Measurements from ENCODE around the gene SPTAN1.

DNA sequence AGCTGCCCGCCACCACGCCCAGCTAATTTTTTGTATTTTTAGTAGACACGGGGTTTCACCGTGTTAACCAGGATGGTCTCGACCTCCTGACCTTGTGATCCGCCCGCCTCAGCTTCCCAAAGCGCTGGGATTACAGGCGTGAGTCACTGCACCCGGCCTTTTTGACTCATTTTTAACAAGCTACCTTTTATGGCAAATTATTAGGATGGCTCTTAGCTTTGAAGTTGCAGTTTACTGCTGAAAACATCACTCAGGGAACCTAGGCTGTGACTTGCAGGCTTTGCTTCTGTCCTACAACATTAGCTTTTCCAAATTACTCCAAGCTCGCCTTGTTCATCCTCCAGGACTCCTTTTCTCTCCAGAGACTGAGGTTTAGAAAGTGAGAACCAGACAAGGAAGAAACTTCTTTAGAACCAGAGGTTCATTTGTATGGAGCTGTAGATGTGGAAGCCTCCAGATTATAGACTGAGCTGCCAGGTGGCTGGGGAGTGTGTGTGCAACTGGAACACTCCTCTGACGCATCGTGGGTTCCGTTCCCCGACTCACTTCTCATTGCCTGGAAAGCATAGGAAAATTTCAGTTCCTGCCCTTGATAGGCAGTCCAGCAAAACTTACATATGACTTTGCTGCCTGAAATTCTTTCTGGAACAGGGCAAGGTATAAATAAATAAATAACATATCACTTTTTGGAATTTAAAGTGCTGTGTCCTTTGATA, 23.8 kb upstream of the SPTAN1 start:
- TF ChIP-seq, protein P1, sequence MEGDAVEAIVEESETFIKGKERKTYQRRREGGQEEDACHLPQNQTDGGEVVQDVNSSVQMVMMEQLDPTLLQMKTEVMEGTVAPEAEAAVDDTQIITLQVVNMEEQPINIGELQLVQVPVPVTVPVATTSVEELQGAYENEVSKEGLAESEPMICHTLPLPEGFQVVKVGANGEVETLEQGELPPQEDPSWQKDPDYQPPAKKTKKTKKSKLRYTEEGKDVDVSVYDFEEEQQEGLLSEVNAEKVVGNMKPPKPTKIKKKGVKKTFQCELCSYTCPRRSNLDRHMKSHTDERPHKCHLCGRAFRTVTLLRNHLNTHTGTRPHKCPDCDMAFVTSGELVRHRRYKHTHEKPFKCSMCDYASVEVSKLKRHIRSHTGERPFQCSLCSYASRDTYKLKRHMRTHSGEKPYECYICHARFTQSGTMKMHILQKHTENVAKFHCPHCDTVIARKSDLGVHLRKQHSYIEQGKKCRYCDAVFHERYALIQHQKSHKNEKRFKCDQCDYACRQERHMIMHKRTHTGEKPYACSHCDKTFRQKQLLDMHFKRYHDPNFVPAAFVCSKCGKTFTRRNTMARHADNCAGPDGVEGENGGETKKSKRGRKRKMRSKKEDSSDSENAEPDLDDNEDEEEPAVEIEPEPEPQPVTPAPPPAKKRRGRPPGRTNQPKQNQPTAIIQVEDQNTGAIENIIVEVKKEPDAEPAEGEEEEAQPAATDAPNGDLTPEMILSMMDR (IDR thresholded peaks at IDR 0.05), result no peak
- no peak for TF ChIP-seq POLR2A (IDR thresholded peaks at IDR 0.05)
